ENCODE data around the gene LAMA2.

The LAMA2 gene

DNA sequence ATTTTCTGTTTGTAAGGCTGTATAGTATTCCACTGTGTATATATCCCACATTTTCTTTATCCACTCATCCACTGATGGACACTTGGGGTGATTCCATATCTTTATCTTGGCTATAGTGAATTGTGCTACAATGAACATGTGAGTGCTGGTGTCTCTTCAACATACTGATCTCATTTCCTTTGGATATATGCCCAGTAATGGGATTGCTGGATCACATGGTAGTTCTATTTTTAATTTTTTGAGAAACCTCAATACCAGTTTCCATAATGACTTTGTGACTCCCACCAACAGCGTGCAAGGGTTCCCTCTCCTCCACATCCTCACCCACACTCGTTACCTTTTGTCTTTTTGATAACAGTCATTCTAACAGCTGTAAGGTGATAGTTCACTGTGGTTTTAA, 661.0 kb downstream of the LAMA2 start:
- no peak for DNase-seq

DNA sequence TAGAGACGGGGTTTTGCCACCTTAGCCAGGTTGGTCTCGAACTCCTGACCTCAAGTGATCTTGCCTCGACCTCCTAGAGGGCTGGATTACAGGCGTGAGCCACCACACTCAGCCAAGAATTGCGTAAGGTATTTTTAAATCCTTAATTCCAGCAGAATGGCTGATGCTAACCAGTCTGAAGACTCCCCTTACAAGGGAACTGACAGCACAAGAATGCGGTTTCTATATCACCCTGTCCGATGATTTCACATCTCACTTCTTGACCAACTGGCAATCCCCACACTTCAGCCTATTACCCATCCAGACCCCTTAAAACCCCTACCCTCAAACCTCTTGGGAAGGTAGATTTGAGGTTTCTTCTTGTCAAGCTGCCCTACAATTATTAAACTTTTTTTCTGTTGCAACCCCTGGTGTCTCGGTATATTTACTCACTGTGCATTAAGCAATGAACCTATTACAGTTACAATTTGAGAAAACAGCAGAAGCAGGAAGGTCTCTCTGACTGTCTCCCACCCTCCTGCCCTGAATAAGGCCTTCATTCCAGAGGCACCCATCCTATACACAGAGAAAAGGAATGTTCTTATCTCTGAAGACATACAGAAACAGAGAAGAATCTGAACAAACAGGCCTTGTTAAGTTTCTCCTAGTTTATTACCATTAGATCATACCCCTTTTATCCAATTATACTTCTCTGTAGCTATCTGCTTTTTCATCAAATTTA, 662.1 kb downstream of the LAMA2 start:
- DNase-seq = no peak

DNA sequence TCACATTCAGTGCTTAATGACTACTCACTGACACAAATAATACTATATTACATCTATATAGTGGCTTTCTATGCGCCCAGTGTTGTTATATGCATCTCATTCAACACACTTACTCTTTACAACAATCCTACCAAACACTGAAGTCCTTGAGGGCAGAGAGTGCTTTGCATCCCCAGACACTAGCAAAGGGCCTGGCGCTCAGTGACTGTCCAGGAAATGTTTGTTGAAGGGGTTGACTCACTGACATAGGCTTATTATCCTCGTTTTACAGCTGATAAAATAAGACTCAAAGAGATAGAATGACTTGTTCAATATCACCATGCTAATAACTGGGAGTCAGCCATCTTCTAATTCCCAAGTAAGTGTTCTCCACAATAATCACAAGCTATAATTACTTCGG, 663.8 kb downstream of the LAMA2 start:
- no peak for DNase-seq

DNA sequence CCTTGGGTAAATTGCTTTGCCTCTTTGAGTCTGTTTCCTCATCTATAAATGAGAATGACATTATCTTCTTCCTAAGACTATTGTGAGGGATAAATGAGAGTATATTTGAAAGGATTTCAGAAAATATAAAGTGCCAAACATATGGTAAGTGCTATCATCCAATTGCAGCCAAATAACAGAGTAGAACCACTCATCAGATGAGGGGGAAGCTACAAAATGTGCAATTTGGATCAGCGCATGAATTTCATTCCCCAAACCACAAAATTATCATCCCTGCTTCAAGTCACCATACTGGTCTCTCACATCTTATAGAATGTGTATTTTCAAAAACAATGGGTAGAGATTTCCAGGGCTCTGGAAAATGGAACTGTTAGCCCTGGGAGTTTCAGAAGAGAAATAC, 668.5 kb downstream of the LAMA2 start:
- no peak for DNase-seq

DNA sequence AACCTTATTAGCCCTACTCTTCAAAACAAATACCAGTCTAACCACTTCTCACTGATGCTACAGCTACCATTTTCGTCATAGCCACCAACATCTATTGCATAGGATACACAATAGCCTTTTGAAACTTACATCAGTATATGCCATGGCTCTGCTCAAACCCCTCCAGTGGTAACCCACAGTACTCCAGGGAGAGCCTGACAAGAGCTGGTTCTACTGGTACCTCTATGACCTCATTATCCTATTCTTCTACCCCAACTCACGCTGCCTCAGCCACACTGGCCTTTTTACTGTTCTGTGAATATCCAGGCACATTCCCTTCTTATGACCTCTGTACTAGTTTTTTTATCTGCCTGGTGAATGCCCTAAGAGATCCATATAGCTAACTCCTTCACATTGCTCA, 669.5 kb downstream of the LAMA2 start:
- no peak for DNase-seq

DNA sequence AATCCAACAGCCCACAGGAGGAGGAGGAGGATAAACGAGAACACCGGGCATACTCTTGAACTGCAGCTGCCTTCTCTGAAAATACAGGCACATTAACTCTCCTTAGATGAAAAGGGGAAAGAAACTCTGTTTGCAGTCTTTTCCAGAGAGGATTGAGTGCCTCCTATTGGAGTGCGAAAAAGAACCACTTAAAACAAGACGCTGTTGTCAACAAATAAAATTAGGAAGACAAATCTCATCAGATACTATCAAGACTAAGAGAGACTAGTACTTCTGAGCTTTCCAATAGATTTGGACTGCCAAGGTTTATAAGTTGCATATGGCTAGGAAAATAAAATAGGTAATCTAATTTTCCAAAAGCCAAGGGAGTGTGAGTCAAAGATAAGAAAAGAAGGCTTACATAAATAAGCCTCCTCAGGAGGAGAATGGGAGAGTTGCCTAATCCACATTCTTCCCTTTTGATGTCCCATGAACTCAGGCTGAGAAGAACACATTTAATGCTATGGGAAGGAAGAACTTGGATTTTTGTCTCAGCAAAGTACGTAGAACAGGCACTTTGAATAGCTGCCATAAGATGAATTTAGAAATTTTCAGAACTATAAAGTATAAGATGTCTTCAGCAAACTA, 672.4 kb downstream of the LAMA2 start:
- no peak for DNase-seq

DNA sequence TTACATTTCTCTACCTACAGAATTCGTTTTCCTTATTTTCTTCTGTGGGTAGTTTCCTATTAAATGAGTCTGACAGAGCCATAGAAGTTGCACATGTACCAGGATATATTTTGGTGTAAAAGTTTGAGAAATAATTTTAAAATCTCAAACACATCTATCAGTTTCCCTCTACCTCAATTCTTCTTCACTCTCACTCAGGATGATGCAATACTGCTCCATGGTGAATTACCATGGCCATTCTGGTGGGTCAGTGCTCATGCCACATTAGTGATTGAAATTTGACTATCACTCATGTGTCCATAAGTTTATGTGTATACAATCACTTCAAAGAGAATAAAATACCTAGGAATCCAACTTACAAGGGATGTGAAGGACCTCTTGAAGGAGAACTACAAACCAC, 675.3 kb downstream of the LAMA2 start:
- no peak for DNase-seq

DNA sequence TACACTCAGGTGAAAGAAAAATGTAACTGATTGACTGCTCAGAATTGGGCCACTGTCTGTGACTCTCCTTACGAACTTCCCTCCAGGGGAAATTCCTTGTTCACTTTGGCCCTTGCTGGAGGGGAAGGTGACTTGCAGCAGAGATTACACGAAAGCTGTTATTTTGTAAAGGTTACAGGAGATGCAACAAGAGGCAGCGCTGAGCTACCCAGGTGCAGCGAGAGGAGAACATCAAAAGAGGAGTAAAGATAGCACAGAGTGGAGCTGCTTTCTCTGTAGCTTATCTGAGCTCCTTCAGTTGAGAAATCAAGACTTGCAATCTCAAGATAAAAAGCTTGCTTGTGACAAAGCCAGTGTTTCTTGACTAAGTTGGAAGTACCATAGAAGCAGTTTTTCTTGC, 682.4 kb downstream of the LAMA2 start:
- DNase-seq = no peak

DNA sequence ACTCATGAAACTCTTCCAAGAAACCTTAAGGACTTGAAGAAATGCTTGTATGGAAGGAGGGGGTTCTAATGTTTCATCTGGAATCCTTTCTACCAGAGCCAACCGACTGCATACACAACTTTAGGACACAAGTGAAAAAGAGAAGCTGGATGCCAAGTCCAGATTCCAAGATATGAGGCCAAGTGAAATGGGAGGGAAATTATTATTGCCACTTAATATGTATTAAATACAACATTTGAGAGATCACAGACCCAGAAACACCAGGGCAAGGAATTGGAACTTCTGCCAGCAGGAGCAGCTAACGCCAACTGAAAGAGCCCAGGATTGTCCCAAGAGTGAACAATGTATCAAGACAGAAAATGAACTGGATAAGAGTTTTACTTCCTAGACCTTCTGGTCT, 682.9 kb downstream of the LAMA2 start:
- DNase-seq = no peak

Data from CD4-positive, alpha-beta T cell treated with Interleukin-4 for 4 hours (primary cell).